SH-SY5Y (cell line): ENCODE data around the gene GSE1.

Experiments
- GATA2 ChIP-seq: IDR thresholded peaks from 2 replicates; pipeline ENCODE4 v1.6.1; 2011; ENCODE audit warnings: mild to moderate bottlenecking, low read depth, low read length
- GATA3 ChIP-seq: IDR thresholded peaks from 2 replicates; pipeline ENCODE4 v1.6.1; 2011; ENCODE audit warnings: low read depth, mild to moderate bottlenecking, low read length, moderate library complexity

- TF ChIP-seq GATA3 (no peak), GATA2 (no peak)
Measured at GRCh38 chr16:85592700-85593493, 20.2 kb upstream of the GSE1 start.
